Measurements from ENCODE around the gene NMRK1.

DNA sequence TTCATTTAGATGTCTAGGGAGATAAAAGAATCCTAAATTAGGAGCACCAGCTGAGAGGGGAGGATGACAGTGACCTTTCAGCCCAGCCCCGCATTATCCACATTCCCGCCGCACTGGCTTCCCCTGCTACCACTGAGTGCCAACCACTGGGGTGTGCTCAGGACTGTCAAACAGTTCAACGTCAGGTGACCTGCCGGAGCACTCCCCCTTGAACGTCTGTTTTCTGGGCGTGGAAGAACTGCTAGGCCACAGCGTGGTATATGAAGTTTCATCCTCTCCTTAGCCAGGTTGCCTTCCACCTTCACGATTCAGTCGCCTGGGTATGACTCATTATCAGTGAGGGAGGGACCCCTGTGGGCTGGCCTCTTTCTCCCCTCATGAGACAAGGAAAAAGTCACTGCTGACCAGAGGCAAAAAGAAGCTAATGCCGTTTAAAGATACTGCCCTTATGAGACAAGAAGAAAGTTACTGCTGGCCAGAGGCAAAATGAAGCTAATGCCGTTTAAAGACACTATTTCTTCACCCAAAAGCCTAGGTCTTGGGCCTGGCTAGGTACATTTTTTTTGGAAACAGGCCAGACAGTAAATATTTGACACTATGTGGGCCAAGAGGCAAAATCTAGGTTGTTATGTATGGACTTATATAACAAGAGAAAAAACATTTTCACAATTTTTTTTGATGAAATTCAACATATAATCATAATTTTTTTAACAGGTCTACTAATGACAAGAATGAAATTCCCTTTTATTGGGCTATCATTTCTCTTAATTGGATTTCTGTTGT lies 4.6 kb downstream of the NMRK1 start:
- no peak for TF ChIP-seq POLR2A (IDR thresholded peaks at IDR 0.05)
- TF ChIP-seq, protein P1, sequence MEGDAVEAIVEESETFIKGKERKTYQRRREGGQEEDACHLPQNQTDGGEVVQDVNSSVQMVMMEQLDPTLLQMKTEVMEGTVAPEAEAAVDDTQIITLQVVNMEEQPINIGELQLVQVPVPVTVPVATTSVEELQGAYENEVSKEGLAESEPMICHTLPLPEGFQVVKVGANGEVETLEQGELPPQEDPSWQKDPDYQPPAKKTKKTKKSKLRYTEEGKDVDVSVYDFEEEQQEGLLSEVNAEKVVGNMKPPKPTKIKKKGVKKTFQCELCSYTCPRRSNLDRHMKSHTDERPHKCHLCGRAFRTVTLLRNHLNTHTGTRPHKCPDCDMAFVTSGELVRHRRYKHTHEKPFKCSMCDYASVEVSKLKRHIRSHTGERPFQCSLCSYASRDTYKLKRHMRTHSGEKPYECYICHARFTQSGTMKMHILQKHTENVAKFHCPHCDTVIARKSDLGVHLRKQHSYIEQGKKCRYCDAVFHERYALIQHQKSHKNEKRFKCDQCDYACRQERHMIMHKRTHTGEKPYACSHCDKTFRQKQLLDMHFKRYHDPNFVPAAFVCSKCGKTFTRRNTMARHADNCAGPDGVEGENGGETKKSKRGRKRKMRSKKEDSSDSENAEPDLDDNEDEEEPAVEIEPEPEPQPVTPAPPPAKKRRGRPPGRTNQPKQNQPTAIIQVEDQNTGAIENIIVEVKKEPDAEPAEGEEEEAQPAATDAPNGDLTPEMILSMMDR (IDR thresholded peaks at IDR 0.05) = no peak

Data from uterus (tissue), 2 donors.